Loucy (cell line): ENCODE results near the gene RHCE.
"Not testable (repeated sequence)": the region's sequence is repeated elsewhere in the genome, so short reads cannot be mapped to it uniquely, and the experiment has no call there.

Experiments used
- H2AFZ ChIP-seq: fragments of 200-600 bp; sonication (generic); 2 replicates; pipeline ENCODE4 v1.6.0; 2016; ENCODE audit warnings: antibody characterized with exemption, mild to moderate bottlenecking, low read length, moderate library complexity
- H3F3A ChIP-seq: fragments of 200-600 bp; 2 replicates; pipeline ENCODE4 v1.6.0; 2016; ENCODE audit warnings: antibody characterized with exemption, low read depth, mild to moderate bottlenecking
- H3K27me3 ChIP-seq: fragments of 200-600 bp; sonication (generic); 2 replicates; pipeline ENCODE4 v1.6.1; 2014; ENCODE audit warnings: low read length, mild to moderate bottlenecking; ENCODE audit not compliant: insufficient read depth, poor library complexity, severe bottlenecking
- H3K36me3 ChIP-seq: fragments of 200-600 bp; sonication (generic); 2 replicates; pipeline ENCODE4 v1.6.1; 2016; ENCODE audit warnings: low read length; ENCODE audit not compliant: insufficient read depth
- H3K4me1 ChIP-seq: fragments of 200-600 bp; sonication (generic); 2 replicates; pipeline ENCODE4 v1.5.1; 2014; ENCODE audit warnings: low read length, mild to moderate bottlenecking; ENCODE audit not compliant: insufficient read depth, poor library complexity, severe bottlenecking
- H3K4me2 ChIP-seq: fragments of 200-600 bp; sonication (generic); 2 replicates; pipeline ENCODE4 v1.6.0; 2014; ENCODE audit warnings: antibody characterized with exemption, low read length, low read depth, mild to moderate bottlenecking; ENCODE audit not compliant: poor library complexity, severe bottlenecking
- H3K4me3 ChIP-seq: fragments of 200-600 bp; sonication (generic); 2 replicates; pipeline ENCODE4 v1.5.1; 2014; ENCODE audit warnings: low read length, mild to moderate bottlenecking, mixed read lengths; ENCODE audit not compliant: poor library complexity, severe bottlenecking
- H3K79me2 ChIP-seq: fragments of 200-600 bp; sonication (generic); 2 replicates; pipeline ENCODE4 v1.6.1; 2014; ENCODE audit warnings: low read length; ENCODE audit not compliant: insufficient read depth
- H3K9ac ChIP-seq: fragments of 200-600 bp; sonication (generic); 2 replicates; pipeline ENCODE4 v1.6.0; 2014; ENCODE audit warnings: mild to moderate bottlenecking, low read depth, low read length, moderate library complexity; ENCODE audit not compliant: poor library complexity, severe bottlenecking
- H3K9me2 ChIP-seq: fragments of 200-600 bp; sonication (generic); replicated peaks from 2 replicates; pipeline ENCODE4 v1.6.1; 2016; ENCODE audit warnings: low read depth, low read length, mixed read lengths
- H3K9me3 ChIP-seq: fragments of 200-600 bp; sonication (generic); 2 replicates; pipeline ENCODE4 v1.6.1; 2014; ENCODE audit warnings: mild to moderate bottlenecking, antibody characterized with exemption, low read length, low read depth; ENCODE audit not compliant: insufficient read depth
- H4K20me1 ChIP-seq: fragments of 200-600 bp; sonication (generic); 2 replicates; pipeline ENCODE4 v1.6.0; 2014; ENCODE audit warnings: antibody characterized with exemption, low read length, mild to moderate bottlenecking; ENCODE audit not compliant: insufficient read depth, poor library complexity, severe bottlenecking
- EZH2phosphoT487 ChIP-seq: fragments of 200-600 bp; IDR thresholded peaks from 2 replicates; pipeline ENCODE4 v1.6.1; 2018; ENCODE audit warnings: antibody characterized with exemption, mild to moderate bottlenecking, moderate library complexity, borderline replicate concordance
- TF ChIP-seq, protein P1 (sequence below): fragments of 200-600 bp; sonication (generic); conservative IDR thresholded peaks from 2 replicates; pipeline ENCODE4 v1.5.1; 2014; ENCODE audit warnings: mild to moderate bottlenecking, antibody characterized with exemption, low read length

The RHCE gene

DNA sequence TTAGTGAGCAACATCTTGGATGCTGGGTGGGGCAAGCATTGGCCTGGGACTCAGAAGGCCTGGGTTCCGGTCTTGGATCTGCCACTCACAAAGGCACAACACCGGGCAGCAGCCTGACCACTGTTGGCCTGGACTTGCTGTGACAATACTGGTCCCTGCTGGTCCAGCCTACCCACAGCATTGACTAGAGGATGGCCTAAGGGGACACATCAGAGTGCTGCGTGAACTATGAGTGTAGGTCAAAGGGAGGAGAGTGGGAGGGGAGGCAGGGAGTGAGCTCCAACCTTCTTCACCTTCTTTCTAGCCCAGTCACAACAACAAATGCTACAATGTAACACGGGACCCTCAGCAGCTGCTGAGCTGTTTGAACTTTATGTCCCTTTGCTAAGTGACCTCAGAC is 51.4 kb downstream of the RHCE start:
- Histone ChIP-seq H3K27me3 (no peaks in the 10 kb centered on the region), H3K4me2 (no peak overlapping the region), H3K4me3 (no peak overlapping the region), H3K9ac (no peak overlapping the region), H4K20me1 (no peaks in the 10 kb centered on the region), H3F3A (no peaks in the 10 kb centered on the region), H3K9me2 (no peaks in the 10 kb centered on the region), H3K9me3 (no peaks in the 10 kb centered on the region), H3K4me1 (no peaks in the 10 kb centered on the region), H2AFZ (no peak overlapping the region), H3K79me2 (no peaks in the 10 kb centered on the region), H3K36me3 (no peaks in the 10 kb centered on the region)
- TF ChIP-seq, protein P1, sequence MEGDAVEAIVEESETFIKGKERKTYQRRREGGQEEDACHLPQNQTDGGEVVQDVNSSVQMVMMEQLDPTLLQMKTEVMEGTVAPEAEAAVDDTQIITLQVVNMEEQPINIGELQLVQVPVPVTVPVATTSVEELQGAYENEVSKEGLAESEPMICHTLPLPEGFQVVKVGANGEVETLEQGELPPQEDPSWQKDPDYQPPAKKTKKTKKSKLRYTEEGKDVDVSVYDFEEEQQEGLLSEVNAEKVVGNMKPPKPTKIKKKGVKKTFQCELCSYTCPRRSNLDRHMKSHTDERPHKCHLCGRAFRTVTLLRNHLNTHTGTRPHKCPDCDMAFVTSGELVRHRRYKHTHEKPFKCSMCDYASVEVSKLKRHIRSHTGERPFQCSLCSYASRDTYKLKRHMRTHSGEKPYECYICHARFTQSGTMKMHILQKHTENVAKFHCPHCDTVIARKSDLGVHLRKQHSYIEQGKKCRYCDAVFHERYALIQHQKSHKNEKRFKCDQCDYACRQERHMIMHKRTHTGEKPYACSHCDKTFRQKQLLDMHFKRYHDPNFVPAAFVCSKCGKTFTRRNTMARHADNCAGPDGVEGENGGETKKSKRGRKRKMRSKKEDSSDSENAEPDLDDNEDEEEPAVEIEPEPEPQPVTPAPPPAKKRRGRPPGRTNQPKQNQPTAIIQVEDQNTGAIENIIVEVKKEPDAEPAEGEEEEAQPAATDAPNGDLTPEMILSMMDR, result no peak
- no peak for TF ChIP-seq EZH2phosphoT487

DNA sequence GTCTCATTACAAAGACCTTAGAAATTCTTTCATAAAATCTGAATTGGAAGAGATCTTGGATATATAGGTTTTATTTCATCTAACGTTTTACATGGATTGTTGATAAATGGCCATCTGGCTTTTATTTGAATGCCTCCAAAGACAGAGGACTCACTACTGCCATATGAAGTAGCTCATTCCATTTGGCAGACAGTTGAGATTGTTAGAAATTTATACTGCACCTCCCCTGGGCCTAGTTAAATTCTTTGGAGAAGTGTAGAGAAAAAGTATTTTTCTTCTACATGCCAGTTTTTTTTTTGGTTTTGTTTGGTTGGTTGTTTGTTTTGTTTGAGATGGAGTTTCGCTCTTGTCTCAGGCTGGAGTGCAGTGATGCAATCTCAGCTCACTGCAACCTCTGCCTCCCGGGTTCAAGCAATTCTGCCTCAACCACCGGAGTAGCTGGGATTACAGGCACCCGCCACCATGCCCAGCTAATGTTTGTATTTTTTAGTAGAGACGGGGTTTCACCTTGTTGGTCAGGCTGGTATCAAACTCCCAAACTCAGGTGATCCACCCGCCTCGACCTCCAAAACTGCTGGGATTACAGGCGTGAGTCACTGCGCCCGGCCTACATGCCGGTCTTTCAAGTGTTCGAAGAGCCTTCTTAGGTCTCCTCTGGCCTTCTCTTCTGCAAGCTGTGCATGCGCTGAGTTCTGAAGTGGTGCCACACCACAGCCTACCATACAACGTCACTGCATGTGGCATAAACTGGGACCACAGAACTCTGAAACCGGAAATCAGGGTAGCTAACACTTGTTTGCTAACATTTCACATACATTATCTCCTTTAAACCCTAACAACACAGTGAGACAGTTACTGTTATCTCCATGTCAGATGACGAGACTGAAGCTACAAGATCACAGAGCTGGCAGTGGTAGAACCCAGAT is 57.7 kb downstream of the RHCE start:
- not testable (repeated sequence) for H3K9me2 ChIP-seq, H3K9ac ChIP-seq, H3F3A ChIP-seq, H3K27me3 ChIP-seq, H3K9me3 ChIP-seq, H3K4me3 ChIP-seq, H3K79me2 ChIP-seq, H2AFZ ChIP-seq, H3K4me2 ChIP-seq, H3K4me1 ChIP-seq, H4K20me1 ChIP-seq
- peaks cover 31% of the 10 kb centered on the region; the same call in 1 of the 2 replicates for H3K36me3 ChIP-seq

DNA sequence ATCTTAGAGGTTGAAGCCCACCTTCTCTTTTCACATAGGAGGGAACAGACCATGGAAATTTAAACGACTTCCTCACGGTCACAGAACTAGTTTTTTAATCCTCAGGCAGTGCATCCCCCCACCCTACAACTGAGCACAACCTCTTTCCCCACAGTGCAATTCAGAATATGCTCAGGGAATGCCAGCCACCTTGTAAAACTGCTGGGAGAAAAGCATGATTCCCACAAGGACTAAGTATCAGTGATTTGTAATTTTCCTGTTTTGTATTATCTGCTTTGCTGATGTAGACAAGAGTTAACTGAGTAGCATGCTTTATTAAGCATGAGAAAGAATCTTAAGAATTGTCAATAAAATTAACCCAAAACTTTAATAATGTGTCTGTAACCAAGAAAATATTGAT is 58.7 kb downstream of the RHCE start:
- no peak for TF ChIP-seq EZH2phosphoT487
- TF ChIP-seq, protein P1, result no peak
- no peak overlapping the region for H3K4me3 ChIP-seq
- peaks cover 37% of the 10 kb centered on the region; the same call in 1 of the 2 replicates for H3K36me3 ChIP-seq
- no peak overlapping the region for H2AFZ ChIP-seq
- no peaks in the 10 kb centered on the region for H4K20me1 ChIP-seq
- no peak overlapping the region for H3K4me2 ChIP-seq
- no peaks in the 10 kb centered on the region for H3K79me2 ChIP-seq
- H3K9ac ChIP-seq, result no peak overlapping the region
- no peaks in the 10 kb centered on the region for H3K27me3 ChIP-seq
- no peaks in the 10 kb centered on the region for H3K4me1 ChIP-seq
- no peaks in the 10 kb centered on the region for H3K9me3 ChIP-seq
- no peaks in the 10 kb centered on the region for H3K9me2 ChIP-seq
- H3F3A ChIP-seq, result no peaks in the 10 kb centered on the region
